Activated T-helper 9 cell treated with anti-CD3 and anti-CD28 coated beads, Interleukin-2, amount 50 U/mL, for 16 hours (primary cell): ENCODE measurements around the gene TACR3.
"Not testable (repeated sequence)": the region's sequence is repeated elsewhere in the genome, so short reads cannot be mapped to it uniquely, and the experiment has no call there.

Source experiments
- DNase-seq: peaks from one replicate; pipeline ENCODE4 v3.0.0-alpha.2; 2020; ENCODE audit warnings: low read depth

Gene TACR3, protein sequence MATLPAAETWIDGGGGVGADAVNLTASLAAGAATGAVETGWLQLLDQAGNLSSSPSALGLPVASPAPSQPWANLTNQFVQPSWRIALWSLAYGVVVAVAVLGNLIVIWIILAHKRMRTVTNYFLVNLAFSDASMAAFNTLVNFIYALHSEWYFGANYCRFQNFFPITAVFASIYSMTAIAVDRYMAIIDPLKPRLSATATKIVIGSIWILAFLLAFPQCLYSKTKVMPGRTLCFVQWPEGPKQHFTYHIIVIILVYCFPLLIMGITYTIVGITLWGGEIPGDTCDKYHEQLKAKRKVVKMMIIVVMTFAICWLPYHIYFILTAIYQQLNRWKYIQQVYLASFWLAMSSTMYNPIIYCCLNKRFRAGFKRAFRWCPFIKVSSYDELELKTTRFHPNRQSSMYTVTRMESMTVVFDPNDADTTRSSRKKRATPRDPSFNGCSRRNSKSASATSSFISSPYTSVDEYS

DNA sequence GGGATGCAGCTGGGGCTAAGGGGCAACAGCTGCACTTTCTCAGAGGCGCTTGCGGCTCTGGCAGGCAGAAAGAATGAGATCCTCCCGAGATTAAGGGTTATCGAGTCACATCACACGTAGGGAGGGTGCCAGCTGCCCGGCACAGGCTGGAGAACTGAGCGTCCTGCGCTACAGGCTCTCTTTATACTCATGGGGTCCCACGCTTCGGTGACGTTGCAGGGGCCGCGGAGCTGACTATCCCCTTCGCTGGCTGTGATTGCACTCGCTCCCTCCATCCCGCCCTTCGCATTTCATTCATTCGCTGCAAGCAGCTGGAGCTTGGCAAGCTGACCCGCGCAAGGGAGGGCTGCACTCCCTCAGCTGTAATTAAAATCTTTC is at the start of gene TACR3:
Gene TACR3, minus strand, starts transcription at position 156 of the 378 bp plus-strand sequence. CDS start 310 bp downstream, outside the sequence.
- no peak for DNase-seq

DNA sequence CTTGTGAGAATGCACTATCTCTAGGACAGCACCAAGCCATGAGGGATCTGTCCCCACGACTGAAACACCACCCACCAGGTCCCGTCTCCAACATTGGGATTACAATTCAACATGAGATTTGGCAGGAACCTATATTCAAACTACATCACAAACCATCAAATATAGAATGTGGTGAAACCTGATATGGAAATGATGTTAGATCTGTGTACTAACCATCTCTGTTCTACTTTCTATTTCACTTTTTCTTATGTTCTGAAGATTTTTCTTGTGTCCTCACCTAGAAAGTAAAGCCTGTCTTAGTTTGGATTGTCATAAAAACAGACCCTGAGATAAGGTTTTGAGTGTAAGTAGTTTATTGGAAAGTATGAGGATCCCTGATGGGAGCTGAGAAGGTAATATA is 37.8 kb upstream of the TACR3 start:
- DNase-seq, result no peak

DNA sequence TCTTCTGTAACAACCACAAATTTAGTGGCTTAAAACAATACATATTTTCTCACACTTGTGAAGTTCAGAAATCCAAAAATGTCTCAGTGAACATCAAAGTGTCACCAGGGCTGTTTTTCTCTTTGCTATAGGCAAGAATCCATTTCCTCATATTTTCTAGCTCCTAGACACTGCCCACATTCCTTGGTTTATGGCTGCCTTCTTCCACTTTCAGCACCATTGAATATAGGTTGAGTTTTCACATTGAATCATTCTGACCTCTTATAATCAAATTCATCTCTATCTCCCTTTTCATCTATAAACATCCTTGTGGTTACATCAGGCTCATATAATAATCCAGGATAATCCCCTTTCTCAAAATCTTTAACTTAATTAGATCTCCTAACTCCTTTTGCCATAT is 37.0 kb upstream of the TACR3 start:
- DNase-seq, result no peak

DNA sequence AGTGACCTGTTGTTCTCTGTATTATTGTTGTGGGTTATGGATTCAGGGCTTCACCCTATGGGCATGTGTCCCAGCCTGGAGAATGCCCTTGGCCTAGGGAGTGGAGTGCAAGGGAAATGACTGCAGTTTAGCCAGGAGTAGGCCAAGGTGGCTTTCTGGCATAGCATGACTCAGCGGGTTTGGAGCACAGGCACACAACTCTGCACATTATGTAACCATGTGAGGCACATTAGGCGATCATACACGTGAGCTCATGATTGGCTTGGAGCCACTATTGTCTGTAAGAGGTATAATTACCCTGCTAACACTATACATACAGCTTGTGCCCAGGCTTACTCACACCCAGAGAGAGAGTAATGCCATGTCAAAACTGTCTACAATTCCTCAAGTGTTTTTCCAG is 35.1 kb upstream of the TACR3 start:
- no peak for DNase-seq

DNA sequence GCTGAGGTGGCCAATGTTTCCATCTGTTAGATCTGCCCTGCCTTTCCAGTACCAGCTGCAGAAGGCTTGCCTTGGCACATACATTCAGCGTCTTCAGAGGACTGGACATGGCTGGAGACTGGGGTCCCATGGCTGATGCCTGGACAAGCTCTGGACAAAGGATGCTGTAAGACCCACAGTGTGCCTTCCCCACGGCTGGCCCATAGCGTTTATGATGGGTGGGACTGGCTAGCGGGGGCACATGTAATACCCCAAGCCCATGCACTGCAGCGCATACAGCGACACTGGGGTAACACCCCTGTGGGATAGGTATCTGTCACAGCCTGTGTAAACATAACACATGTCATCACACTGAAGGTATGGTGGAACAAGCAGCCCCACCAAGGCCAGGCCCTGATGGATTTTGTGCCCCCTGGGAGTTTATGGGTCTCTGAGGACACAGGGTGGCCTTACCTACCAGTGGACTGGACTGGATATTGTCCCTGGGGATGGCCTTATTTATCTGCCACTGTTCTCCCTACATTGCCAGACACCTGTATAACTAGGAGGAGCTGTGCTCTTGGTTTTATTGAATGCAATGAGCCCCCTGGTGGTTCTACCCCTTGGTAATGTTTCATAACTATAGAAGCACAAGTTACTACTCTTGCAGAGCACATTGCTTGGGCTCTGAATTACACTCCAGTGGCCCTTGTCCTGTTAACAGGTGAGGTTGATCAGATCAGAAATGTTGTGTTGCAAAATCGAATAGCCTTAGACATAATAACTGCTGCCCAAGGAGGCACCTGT is 34.3 kb upstream of the TACR3 start:
- DNase-seq, result no peak

DNA sequence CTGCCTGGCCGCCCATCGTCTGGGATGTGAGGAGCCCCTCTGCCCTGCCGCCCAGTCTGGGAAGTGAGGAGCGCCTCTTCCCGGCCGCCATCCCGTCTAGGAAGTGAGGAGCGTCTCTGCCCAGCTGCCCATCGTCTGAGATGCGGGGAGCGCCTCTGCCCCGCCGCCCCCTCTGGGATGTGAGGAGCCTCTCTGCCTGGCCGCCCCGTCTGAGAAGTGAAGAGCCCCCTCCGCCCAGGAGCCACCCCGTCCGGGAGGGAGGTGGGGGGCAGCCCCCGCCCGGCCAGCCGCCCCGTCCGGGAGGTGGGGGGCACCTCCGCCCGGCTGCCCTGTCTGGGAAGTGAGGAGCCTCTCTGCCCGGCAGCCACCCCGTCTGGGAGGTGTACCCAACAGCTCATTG is 3.4 kb upstream of the TACR3 start:
- not testable (repeated sequence) for DNase-seq

DNA sequence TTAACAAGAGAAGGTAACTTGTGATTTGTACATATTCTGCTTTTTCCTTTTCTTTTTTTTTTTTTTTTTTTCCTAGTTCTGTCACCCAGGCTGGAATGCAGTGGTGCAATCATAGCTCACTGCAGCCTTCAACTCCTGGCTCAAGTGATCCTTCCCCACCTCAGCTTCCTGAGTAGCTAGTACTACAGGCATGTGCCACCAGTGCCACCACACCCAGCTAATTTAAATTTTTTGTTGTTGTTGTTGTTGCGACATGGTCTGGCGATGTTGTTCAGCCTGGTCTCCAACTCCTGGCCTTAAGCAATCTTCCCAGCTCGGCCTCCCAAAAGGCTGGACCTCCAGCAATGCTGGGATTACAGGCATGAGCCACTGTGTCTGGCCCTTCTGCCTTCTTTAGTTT is 1.5 kb upstream of the TACR3 start:
- DNase-seq, result no peak

DNA sequence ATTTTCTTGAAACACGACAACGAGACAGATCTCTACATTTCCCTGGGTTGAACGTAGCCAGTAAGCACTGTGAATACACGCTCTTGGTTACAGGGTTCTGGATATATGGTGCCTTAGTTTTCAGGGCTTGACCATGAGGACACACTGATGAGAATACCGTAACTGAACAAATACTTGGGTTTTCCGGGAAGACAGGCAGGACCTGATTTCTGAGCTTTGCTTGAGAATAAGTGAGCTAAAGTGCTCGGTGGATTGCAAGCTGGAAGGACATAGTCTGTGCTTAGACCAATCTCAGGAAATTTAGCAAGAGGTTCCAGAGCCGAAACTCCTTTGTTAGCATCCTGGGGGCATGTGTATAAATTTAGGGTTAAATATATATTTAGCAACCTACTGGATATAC is 876 bp upstream of the TACR3 start:
- no peak for DNase-seq

DNA sequence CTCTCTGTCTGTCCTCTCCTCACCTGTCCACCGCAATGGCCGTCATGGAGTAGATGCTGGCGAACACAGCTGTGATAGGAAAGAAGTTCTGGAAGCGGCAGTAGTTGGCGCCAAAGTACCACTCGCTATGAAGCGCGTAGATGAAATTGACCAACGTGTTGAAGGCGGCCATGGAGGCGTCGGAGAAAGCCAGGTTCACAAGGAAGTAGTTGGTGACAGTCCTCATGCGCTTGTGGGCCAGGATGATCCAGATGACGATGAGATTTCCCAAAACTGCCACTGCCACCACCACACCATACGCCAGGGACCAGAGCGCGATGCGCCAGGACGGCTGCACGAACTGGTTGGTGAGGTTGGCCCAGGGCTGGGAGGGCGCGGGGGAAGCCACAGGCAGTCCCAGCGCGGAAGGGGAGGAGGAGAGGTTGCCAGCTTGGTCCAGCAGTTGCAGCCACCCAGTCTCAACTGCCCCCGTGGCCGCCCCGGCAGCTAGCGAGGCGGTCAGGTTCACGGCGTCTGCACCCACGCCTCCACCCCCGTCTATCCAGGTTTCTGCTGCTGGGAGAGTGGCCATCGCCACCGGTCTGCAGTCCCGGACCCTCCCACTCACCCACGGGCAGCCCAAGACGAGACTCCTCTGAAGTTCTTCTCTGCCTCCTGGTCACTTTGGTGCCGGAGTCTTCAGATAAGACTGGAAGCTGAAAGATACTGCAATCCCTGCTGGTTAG is 518 bp downstream of the TACR3 start:
- no peak for DNase-seq

DNA sequence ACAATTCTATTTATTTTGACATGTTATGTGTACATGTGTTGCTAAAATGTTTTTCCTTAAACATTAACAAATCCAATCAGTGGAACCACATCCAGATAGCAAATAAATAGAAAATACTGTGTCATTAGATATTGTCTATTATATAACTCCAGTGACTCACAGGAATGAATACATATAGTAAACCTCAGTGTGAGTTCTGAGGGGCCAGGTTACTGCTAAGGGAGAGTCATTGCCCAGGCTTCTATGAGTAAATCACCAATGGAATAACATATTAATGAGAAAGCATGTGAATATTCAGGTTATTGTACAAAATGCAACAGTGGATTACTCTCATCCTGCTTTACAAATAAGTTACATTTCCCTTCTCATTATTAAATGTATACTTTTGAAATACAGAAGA is 27.2 kb downstream of the TACR3 start:
- no peak for DNase-seq

DNA sequence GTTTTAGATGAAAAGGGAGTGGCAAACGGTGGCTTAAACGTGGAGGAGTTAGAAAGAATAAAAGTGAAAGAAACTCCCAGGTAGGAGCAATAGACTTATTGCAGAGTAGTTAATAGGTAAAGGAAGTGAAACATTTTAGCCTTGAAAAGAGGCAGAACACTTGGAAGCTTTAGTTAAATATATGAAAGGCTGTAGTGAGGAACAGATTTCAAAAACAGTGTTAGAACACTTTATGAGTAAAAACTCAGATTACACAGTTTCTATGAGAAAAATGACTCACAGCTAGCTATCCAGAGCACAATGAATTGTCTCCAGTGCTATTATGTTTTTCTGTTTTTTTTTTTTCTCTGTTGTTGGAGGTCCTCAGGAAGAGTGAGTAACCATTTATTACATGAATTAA is 45.8 kb downstream of the TACR3 start:
- DNase-seq, result no peak

DNA sequence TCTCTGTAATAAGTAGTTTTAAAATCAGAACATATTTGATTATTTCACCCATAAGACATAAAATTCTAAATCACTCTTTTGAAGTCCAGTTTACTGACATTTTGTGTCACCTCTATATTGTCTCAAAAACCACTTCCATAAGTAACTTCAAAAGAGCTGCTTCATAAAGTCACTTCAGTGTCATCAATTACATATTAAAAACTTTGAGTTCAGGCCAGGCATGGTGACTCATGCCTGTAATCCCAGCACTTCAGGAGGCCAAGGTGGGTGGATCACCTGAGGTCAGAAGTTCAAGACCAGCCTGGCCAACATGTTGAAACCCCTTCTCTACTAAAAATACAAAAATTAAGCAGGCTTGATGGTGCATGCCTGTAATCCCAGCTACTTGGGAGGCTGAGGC is 53.0 kb downstream of the TACR3 start:
- DNase-seq, result not testable (repeated sequence)

DNA sequence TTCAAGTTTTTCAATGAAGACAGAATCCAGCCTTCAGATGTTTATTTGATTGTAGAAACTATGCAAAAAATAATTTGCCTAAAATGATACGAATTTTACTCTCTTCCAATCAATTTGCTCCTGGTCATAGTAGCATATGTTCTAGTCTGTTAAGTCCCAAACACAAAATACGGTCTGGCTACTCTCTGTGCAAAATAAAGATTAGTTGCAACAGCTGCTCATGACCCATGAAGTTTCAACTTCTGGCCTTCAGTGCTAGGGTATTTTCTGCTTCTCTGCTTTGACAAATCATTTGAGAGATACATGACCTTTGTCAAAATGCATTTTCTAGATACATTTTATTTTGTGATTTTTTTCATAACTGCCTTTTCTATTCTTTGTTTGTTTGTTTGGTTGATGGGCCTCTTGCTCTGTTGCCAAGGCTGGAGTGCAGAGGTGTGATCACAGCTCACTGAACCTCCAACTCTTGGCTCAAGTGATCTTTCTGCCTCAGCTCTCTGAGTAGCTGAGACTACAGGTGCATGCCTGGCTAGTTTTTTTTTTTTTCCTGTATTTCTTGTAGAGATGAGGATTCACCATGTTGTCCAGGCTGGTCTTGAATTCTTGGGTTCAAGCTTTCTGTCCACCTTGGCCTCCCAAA is 55.2 kb downstream of the TACR3 start:
- no peak for DNase-seq

DNA sequence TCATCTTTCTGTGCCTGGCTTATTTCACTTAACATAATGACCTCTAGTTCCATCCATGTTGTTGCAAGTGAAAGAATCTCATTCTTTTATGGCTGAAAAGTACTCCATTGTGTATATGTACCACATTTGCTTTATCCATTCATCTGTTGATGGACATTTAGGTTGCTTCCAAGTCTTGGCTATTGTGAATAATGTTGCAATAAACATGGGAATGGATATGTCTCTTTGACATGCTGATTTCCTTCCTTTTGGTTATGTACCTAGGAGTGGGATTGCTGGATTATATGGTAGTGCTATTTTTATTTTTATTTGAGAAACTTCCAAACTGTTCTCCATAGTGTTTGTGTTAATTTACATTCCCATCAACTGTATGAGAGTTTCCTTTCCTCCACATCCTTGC is 71.2 kb downstream of the TACR3 start:
- DNase-seq, result no peak

DNA sequence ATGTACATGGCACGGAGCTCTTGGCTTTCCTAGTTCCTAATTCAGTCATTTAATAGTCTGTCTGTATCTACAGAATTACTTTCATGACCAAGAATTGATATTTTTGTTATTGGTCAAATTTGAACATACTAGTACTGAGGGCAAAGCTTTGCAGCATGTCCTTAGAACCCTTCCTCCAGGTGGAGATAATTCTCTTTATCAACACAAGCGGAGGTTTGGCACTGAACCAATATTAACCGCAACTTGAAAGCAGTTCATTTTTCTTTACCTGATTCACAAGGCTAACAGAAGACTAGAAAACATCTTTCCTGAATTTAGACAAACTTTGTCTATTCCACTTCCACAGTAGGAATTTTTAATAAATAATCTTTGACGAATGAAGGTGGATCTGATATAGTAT is 73.8 kb downstream of the TACR3 start:
- DNase-seq, result no peak

DNA sequence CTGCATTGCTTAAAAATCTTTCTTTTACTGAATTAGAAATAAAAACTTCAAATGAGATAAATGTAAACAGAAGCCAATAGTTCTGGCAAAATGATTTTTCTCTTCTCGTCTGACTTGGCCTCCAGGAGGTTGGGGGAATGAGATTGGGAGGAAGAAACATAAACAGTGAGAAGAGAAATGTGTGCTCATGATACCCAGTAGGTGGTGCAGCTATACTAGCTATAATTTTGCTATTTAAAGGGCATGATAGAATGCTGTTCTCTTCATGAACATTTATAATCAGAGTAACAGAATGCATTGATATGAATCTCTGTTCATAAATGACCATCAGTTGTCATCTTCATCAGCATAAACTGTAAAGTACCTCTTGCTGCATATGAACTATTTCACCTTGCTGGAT is 85.5 kb downstream of the TACR3 start:
- DNase-seq, result no peak

DNA sequence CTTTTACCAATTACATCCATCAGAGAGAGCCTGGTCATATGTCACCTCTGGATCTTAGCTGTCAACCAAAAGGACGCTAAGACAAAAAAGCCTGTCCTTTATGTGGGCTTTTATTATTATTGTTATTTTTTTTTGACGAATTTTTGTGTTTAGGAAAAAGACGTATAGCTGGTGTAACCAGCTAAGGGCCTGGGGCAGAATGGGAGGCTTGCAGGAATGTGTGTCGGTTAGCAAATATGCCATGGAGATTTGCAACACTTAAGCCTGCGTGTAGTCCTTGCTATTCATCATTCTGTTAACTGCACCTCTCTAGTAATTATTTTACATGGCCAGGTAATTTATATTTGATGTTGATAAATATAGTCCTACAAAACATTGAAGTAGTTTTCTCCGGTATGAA is 93.5 kb downstream of the TACR3 start:
- no peak for DNase-seq

DNA sequence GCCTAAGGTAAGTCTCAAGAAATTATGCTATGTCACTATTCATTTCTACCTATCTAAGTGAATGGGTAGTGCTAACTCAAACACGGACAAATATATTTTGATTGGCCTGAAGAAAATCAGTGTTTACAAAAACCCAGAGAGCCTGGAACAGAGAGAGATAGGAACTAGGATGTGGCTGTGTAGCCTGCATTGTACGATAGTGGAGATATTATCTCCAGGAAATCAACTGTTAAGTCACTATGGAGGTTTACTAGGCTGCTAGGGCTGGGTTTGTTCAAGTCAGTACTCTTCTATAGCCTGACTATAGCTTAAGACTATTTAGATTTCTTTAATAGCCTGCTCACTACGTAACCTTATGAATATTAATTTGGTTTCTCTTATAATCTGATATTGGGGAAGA is 127.9 kb downstream of the TACR3 start:
- DNase-seq, result no peak

DNA sequence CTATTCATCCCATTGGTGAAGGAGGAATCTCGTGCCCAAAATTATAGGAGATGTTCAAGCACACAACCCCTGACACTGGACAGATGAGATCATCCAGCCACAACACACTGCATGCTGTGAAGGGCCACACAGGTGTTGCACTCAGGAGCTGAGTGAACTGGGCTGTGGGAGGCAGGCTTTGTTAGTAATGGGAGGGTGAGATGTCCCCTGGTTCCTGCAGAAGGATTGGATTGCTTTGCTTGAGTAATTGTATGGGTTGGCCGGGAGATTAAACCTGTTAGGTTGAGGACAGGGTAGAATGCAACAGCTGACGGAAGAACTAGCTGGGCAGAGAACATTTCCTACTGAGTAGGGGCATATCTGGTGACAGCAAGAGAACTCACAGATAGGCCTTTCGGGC is 152.2 kb downstream of the TACR3 start:
- DNase-seq, result no peak

DNA sequence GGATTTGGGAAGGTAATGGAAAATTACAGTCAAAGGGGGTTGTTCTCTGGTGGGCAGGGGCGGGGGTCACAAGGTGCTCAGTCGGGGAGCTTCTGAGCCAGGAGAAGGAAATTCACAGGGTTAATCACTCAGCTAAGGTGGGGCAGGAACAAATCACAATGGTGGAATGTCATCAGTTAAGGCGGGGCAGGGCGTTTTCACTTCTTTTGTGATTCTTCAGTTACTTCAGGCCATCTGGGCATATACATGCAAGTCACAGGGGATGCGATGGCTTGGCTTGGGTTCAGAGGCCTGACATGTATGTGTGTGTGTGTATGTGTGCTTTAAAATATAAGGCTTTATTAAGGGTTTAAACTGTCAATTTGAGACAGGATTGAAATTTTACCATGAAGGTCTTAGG is 160.6 kb downstream of the TACR3 start:
- not testable (repeated sequence) for DNase-seq
